ENCODE data around the gene ORM2. TPM values are rescaled to one million over a fixed set of nuclear protein-coding genes. Genes with fewer than 3 reads are reported as not detected.

ORM2 gene
- polyA plus RNA-seq, 3 donors = 0.30 to 0.33 TPM; not detected in 1

- H4K20me1 ChIP-seq (ENCODE audit: insufficient read depth, low read length) = no peaks in the 10 kb centered on the region
- WGBS (ENCODE audit: insufficient coverage) = 87% methylated on average over 11 of the region's 23 CpGs
Observed at GRCh38 chr9:114288193-114289091, 41.2 kb upstream of the ORM2 start.

GRCh38 chr9:114289106-114289505 is 40.6 kb upstream of the ORM2 start:
- no peaks in the 10 kb centered on the region for H4K20me1 ChIP-seq (ENCODE audit: insufficient read depth, low read length)
- intact Hi-C loops (cut with micrococcal nuclease) = no loop called here
- H3K4me1 Mint-ChIP-seq = no peaks in the 10 kb centered on the region
- no peak overlapping the region for H3K27ac ChIP-seq (ENCODE audit: low read depth in 1 of 2, low read length in 2 of 2)
- H3K4me3 Mint-ChIP-seq = no peak overlapping the region
- no peaks in the 10 kb centered on the region for H3K79me2 ChIP-seq (ENCODE audit: insufficient read depth, low read length)
- no peak overlapping the region for H3K4me2 ChIP-seq (replicated peaks; ENCODE audit: extremely low read depth, low read length, poor library complexity, severe bottlenecking)
- peaks cover 0 to under 1% of the 10 kb centered on the region in 2 donors for H3K9me3 ChIP-seq (replicated peaks in 1 of 2; ENCODE audit: control insufficient read depth in 1 of 2, insufficient read depth in 1 of 2, low read length in 2 of 2)
- H3K4me3 ChIP-seq (replicated peaks in 1 of 3; ENCODE audit: low read depth in 2 of 3, low read length in 3 of 3) = no peak overlapping the region
- H3K4me1 ChIP-seq (ENCODE audit: control insufficient read depth in 1 of 2, insufficient read depth in 2 of 2, low read length in 2 of 2) = no peaks in the 10 kb centered on the region
- H3K36me3 Mint-ChIP-seq = no peaks in the 10 kb centered on the region
- H3K36me3 ChIP-seq (replicated peaks in 1 of 2; ENCODE audit: control insufficient read depth in 1 of 2, insufficient read depth in 2 of 2, low read length in 2 of 2) = no peaks in the 10 kb centered on the region
- no peak overlapping the region for H3K9ac ChIP-seq (ENCODE audit: insufficient read depth, low read length, poor library complexity, severe bottlenecking)
- no peak overlapping the region for H3K27ac Mint-ChIP-seq
- no peak overlapping the region for H2AFZ ChIP-seq (ENCODE audit: insufficient read depth, low read depth, low read length, poor library complexity, severe bottlenecking)
- H3K9me3 Mint-ChIP-seq = peaks cover 0 to 5% (median 0%) of the 10 kb centered on the region in 7 donors
- H3K27me3 ChIP-seq (ENCODE audit: control insufficient read depth in 2 of 2, insufficient read depth in 2 of 2, low read length in 2 of 2) = peaks cover 0 to 8% of the 10 kb centered on the region in 2 donors
- H3K27me3 Mint-ChIP-seq (ENCODE audit: low read depth in 3 of 3) = peaks cover 13 to 19% (median 13%) of the 10 kb centered on the region in 3 donors
- WGBS (ENCODE audit: insufficient coverage) = 90% methylated on average over 6 of the region's 13 CpGs
- TF ChIP-seq CTCF (IDR thresholded peaks at IDR 0.05) = no peak
- DNase-seq = no peak

More at GRCh38 chr9:114288193-114289091, 41.2 kb upstream of the ORM2 start:
- Mint-ChIP-seq H3K9me3 (peaks cover 0 to 3% (median 0%) of the 10 kb centered on the region in 7 donors), H3K27ac (peak overlapping the region in 1 of 7 donors; percentile 87), H3K27me3 (ENCODE audit: low read depth in 3 of 3) (peaks cover 12 to 19% (median 13%) of the 10 kb centered on the region in 3 donors), H3K4me3 (no peak overlapping the region), H3K36me3 (no peaks in the 10 kb centered on the region), H3K4me1 (no peaks in the 10 kb centered on the region)
- H3K36me3 ChIP-seq (replicated peaks in 1 of 2; ENCODE audit: control insufficient read depth in 1 of 2, insufficient read depth in 2 of 2, low read length in 2 of 2) = no peaks in the 10 kb centered on the region
- no peak overlapping the region for H2AFZ ChIP-seq (ENCODE audit: insufficient read depth, low read depth, low read length, poor library complexity, severe bottlenecking)
- no peak overlapping the region for H3K4me2 ChIP-seq (replicated peaks; ENCODE audit: extremely low read depth, low read length, poor library complexity, severe bottlenecking)
- intact Hi-C loops (cut with micrococcal nuclease) = no loop called here
- no peak for DNase-seq
- TF ChIP-seq CTCF (IDR thresholded peaks at IDR 0.05) = no peak
- no peaks in the 10 kb centered on the region for H3K79me2 ChIP-seq (ENCODE audit: insufficient read depth, low read length)
- H3K27ac ChIP-seq (ENCODE audit: low read depth in 1 of 2, low read length in 2 of 2) = no peak overlapping the region
- H3K9me3 ChIP-seq (replicated peaks in 1 of 2; ENCODE audit: control insufficient read depth in 1 of 2, insufficient read depth in 1 of 2, low read length in 2 of 2) = no peaks in the 10 kb centered on the region
- H3K9ac ChIP-seq (ENCODE audit: insufficient read depth, low read length, poor library complexity, severe bottlenecking) = no peak overlapping the region
- H3K4me3 ChIP-seq (replicated peaks in 1 of 3; ENCODE audit: low read depth in 2 of 3, low read length in 3 of 3) = no peak overlapping the region
- no peaks in the 10 kb centered on the region for H3K4me1 ChIP-seq (ENCODE audit: control insufficient read depth in 1 of 2, insufficient read depth in 2 of 2, low read length in 2 of 2)
- H3K27me3 ChIP-seq (ENCODE audit: control insufficient read depth in 2 of 2, insufficient read depth in 2 of 2, low read length in 2 of 2) = peaks cover 0 to 8% of the 10 kb centered on the region in 2 donors

All from CD14-positive monocyte (primary cell).